ENCODE data around the gene MROH9. TPM values are rescaled to one million over a fixed set of nuclear protein-coding genes. Genes with fewer than 3 reads are reported as not detected.
A peak's percentile ranks its signal among the peaks of the same experiment; 100 is the strongest.
"Not testable (repeated sequence)": the region's sequence is repeated elsewhere in the genome, so short reads cannot be mapped to it uniquely, and the experiment has no call there.

MROH9 gene
- polyA plus RNA-seq (ENCODE audit: insufficient read length): not detected
- long read RNA-seq, donor 1: 0 reads
- long read RNA-seq, donor 2: 0 reads
- long read RNA-seq, donor 3: 0 reads
- long read RNA-seq, donor 4: 0 reads
- long read RNA-seq, donor 5: 0 reads
- long read RNA-seq, donor 6: 0 reads
- long read RNA-seq, donor 7: 0 reads
- long read RNA-seq, donor 8: 0 reads

GRCh38 chr1:170935231-170935630, at the start of gene MROH9:
Gene MROH9, plus strand, starts transcription at chr1:170935534. Its CDS starts 10,023 bp downstream, at chr1:170945557.
- no peak for DNase-seq

GRCh38 chr1:170885551-170885950, 49.8 kb upstream of the MROH9 start:
- no peak for DNase-seq

GRCh38 chr1:170886460-170886859, 48.9 kb upstream of the MROH9 start:
- DNase-seq: no peak

- no peak for DNase-seq
Measured at GRCh38 chr1:170887726-170888125, 47.6 kb upstream of the MROH9 start.

GRCh38 chr1:170891872-170892271, 43.5 kb upstream of the MROH9 start:
- no peak for DNase-seq

- no peak for DNase-seq
Measured at GRCh38 chr1:170893655-170894297, 41.6 kb upstream of the MROH9 start.

- no peak for DNase-seq
Measured at GRCh38 chr1:170903961-170904360, 31.4 kb upstream of the MROH9 start.

GRCh38 chr1:170908942-170909341, 26.4 kb upstream of the MROH9 start:
- DNase-seq: no peak

GRCh38 chr1:170910273-170910672, 25.1 kb upstream of the MROH9 start:
- no peak for DNase-seq

- DNase-seq: no peak
Measured at GRCh38 chr1:170917373-170917772, 18.0 kb upstream of the MROH9 start.

GRCh38 chr1:170924656-170925055, 10.7 kb upstream of the MROH9 start:
- DNase-seq: not testable (repeated sequence)

GRCh38 chr1:170927955-170928840, 7.1 kb upstream of the MROH9 start:
- no peak for DNase-seq

- no peak for DNase-seq
Measured at GRCh38 chr1:170929412-170929834, 5.9 kb upstream of the MROH9 start.

GRCh38 chr1:170929835-170930554, 5.3 kb upstream of the MROH9 start:
- peak; percentile 46 for DNase-seq

GRCh38 chr1:170931650-170932049, 3.7 kb upstream of the MROH9 start:
- DNase-seq: no peak

GRCh38 chr1:170932236-170932635, 3.1 kb upstream of the MROH9 start:
- DNase-seq: no peak

- no peak for DNase-seq
Measured at GRCh38 chr1:170938281-170938680, 2.9 kb downstream of the MROH9 start.

- DNase-seq: no peak
Measured at GRCh38 chr1:170939476-170939875, 4.1 kb downstream of the MROH9 start.

GRCh38 chr1:170951744-170952143, 16.4 kb downstream of the MROH9 start:
- not testable (repeated sequence) for DNase-seq

GRCh38 chr1:170959385-170959784, 24.1 kb downstream of the MROH9 start:
- DNase-seq: no peak

GRCh38 chr1:170964506-170964905, 29.2 kb downstream of the MROH9 start:
- DNase-seq: no peak

Measured in left kidney (tissue), 8 donors.